Measurements from ENCODE around the gene PRSS56. TPM values are rescaled to one million over a fixed set of nuclear protein-coding genes. Genes with fewer than 3 reads are reported as not detected.

Gene PRSS56
- total and polyA plus RNA-seq, 2 donors (not counting 1 experiment from before 2014, with no cell fraction given), result not detected

DNA sequence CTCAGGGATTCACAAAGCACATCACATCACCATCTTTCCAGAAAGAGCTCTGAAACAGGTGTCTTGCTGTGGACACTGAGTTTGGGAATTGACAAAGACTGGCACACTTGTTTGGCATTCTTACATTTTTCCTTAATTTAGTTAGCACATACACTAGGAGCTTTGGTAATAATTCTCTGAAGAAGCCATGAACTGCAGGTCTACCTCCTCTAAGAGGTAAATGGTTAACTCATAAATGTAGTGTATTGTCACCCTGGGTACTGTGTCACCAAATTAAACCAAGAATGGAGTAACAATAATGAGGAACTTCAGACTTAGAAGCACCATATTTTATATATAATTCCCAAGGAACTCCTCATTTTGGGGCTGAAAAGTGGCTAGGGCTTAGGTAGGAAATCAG lies 52.9 kb downstream of the PRSS56 start:
- H3K27me3 ChIP-seq (ENCODE audit: control insufficient read depth, insufficient read depth, low read length), result no peaks in the 10 kb centered on the region
- H3K4me1 ChIP-seq (ENCODE audit: control insufficient read depth, extremely low read depth, insufficient read depth, low read length), result peaks cover 2% of the 10 kb centered on the region
- no peak overlapping the region for H2AFZ ChIP-seq (ENCODE audit: low read length)
- H3K27ac ChIP-seq (ENCODE audit: insufficient read depth, low read length), result no peak overlapping the region
- H3K36me3 ChIP-seq (ENCODE audit: control insufficient read depth, insufficient read depth, low read length), result peaks cover 12% of the 10 kb centered on the region
- H3K4me2 ChIP-seq (ENCODE audit: extremely low read depth, insufficient read depth, low read length), result no peak overlapping the region
- H3K9me3 ChIP-seq (ENCODE audit: control insufficient read depth, insufficient read depth, low read depth, low read length), result no peaks in the 10 kb centered on the region
- TF ChIP-seq, protein P1, sequence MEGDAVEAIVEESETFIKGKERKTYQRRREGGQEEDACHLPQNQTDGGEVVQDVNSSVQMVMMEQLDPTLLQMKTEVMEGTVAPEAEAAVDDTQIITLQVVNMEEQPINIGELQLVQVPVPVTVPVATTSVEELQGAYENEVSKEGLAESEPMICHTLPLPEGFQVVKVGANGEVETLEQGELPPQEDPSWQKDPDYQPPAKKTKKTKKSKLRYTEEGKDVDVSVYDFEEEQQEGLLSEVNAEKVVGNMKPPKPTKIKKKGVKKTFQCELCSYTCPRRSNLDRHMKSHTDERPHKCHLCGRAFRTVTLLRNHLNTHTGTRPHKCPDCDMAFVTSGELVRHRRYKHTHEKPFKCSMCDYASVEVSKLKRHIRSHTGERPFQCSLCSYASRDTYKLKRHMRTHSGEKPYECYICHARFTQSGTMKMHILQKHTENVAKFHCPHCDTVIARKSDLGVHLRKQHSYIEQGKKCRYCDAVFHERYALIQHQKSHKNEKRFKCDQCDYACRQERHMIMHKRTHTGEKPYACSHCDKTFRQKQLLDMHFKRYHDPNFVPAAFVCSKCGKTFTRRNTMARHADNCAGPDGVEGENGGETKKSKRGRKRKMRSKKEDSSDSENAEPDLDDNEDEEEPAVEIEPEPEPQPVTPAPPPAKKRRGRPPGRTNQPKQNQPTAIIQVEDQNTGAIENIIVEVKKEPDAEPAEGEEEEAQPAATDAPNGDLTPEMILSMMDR (conservative IDR thresholded peaks at IDR 0.05 in 1 of 2, IDR thresholded peaks at IDR 0.05 in 1 of 2; ENCODE audit: low read depth in 1 of 2, low read length in 2 of 2), result no peak
- no peak for TF ChIP-seq EZH2 (IDR thresholded peaks at IDR 0.05; ENCODE audit: low read length, missing control alignments)
- H3K9ac ChIP-seq (ENCODE audit: insufficient read depth, low read length), result no peak overlapping the region
- no peaks in the 10 kb centered on the region for H4K20me1 ChIP-seq (ENCODE audit: control insufficient read depth, extremely low read depth, insufficient read depth, low read length)
- no peak for DNase-seq (ENCODE audit: low read depth in 2 of 2)
- no peak overlapping the region for H3K4me3 ChIP-seq (replicated peaks in 1 of 4; ENCODE audit: control extremely low read depth in 1 of 4, insufficient read depth in 1 of 4, low read depth in 3 of 4, low read length in 4 of 4)
- no peaks in the 10 kb centered on the region for H3K79me2 ChIP-seq (ENCODE audit: control insufficient read depth, insufficient read depth, low read length)

GRCh38 chr2:232573771-232574435 lies 53.7 kb downstream of the PRSS56 start:
- Histone ChIP-seq H3K9ac (ENCODE audit: insufficient read depth, low read length) (no peak overlapping the region), H3K4me2 (ENCODE audit: extremely low read depth, insufficient read depth, low read length) (no peak overlapping the region), H3K27ac (ENCODE audit: insufficient read depth, low read length) (no peak overlapping the region), H3K27me3 (ENCODE audit: control insufficient read depth, insufficient read depth, low read length) (no peaks in the 10 kb centered on the region), H3K36me3 (ENCODE audit: control insufficient read depth, insufficient read depth, low read length) (peaks cover 10% of the 10 kb centered on the region), H4K20me1 (ENCODE audit: control insufficient read depth, extremely low read depth, insufficient read depth, low read length) (no peaks in the 10 kb centered on the region), H3K4me1 (ENCODE audit: control insufficient read depth, extremely low read depth, insufficient read depth, low read length) (no peaks in the 10 kb centered on the region), H3K79me2 (ENCODE audit: control insufficient read depth, insufficient read depth, low read length) (no peaks in the 10 kb centered on the region), H2AFZ (ENCODE audit: low read length) (no peak overlapping the region), H3K9me3 (ENCODE audit: control insufficient read depth, insufficient read depth, low read depth, low read length) (no peaks in the 10 kb centered on the region), H3K4me3 (replicated peaks in 1 of 4; ENCODE audit: control extremely low read depth in 1 of 4, insufficient read depth in 1 of 4, low read depth in 3 of 4, low read length in 4 of 4) (no peak overlapping the region)
- TF ChIP-seq, protein P1 (conservative IDR thresholded peaks at IDR 0.05 in 1 of 2, IDR thresholded peaks at IDR 0.05 in 1 of 2; ENCODE audit: low read depth in 1 of 2, low read length in 2 of 2), result no peak
- TF ChIP-seq EZH2 (IDR thresholded peaks at IDR 0.05; ENCODE audit: low read length, missing control alignments), result no peak
- DNase-seq (ENCODE audit: low read depth in 2 of 2), result no peak

DNA sequence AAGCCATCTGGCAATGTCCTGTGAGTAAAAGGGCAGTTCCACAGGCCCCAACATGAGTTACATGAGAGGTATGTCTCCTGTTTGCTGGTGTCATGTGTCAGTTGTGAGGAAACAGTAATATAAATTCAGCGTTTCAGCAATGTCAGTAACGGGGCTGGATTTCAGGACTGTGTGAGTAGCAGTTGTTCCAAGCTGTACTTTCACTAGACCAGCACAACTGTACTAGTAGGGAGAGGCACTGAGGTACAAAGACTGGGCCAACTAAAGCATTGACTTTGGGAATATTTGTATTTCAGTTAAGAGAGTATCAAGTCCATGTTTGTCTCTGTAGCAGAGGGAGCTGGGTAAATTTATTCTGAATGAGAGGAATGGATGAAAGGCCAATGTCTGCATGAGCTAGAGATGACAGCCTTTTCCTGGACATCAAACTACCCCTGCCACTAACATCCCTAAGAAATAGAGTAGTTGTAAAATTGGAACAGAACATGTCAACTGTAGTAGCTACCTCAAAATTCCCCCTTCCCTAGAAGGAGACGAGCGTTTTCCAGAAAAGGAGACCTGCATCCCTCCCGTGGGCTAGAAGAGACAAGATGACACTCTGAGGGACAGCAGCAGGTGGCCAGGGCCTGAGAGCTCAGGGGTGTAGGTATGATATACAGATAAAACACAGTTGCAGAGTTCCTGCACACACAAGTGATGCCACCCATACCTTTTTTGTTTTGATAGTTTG lies 54.7 kb downstream of the PRSS56 start:
- H3K4me2 ChIP-seq (ENCODE audit: extremely low read depth, insufficient read depth, low read length), result no peak overlapping the region
- no peaks in the 10 kb centered on the region for H3K4me1 ChIP-seq (ENCODE audit: control insufficient read depth, extremely low read depth, insufficient read depth, low read length)
- H3K9ac ChIP-seq (ENCODE audit: insufficient read depth, low read length), result no peak overlapping the region
- no peaks in the 10 kb centered on the region for H3K79me2 ChIP-seq (ENCODE audit: control insufficient read depth, insufficient read depth, low read length)
- no peak overlapping the region for H3K27ac ChIP-seq (ENCODE audit: insufficient read depth, low read length)
- no peaks in the 10 kb centered on the region for H4K20me1 ChIP-seq (ENCODE audit: control insufficient read depth, extremely low read depth, insufficient read depth, low read length)
- peak; percentile 20 to 38 for DNase-seq (ENCODE audit: low read depth in 2 of 2)
- H2AFZ ChIP-seq (ENCODE audit: low read length), result no peak overlapping the region
- no peak overlapping the region for H3K4me3 ChIP-seq (replicated peaks in 1 of 4; ENCODE audit: control extremely low read depth in 1 of 4, insufficient read depth in 1 of 4, low read depth in 3 of 4, low read length in 4 of 4)
- TF ChIP-seq, protein P1 (conservative IDR thresholded peaks at IDR 0.05 in 1 of 2, IDR thresholded peaks at IDR 0.05 in 1 of 2; ENCODE audit: low read depth in 1 of 2, low read length in 2 of 2), result no peak
- no peak for TF ChIP-seq EZH2 (IDR thresholded peaks at IDR 0.05; ENCODE audit: low read length, missing control alignments)
- H3K9me3 ChIP-seq (ENCODE audit: control insufficient read depth, insufficient read depth, low read depth, low read length), result no peaks in the 10 kb centered on the region
- H3K27me3 ChIP-seq (ENCODE audit: control insufficient read depth, insufficient read depth, low read length), result no peaks in the 10 kb centered on the region
- peaks cover 3% of the 10 kb centered on the region for H3K36me3 ChIP-seq (ENCODE audit: control insufficient read depth, insufficient read depth, low read length)

Data from fibroblast of lung (primary cell).